HepG2 (cell line): ENCODE results near the gene OCLN. TPM values are rescaled to one million over a fixed set of nuclear protein-coding genes. Genes with fewer than 3 reads are reported as not detected.
"Not testable (repeated sequence)": the region's sequence is repeated elsewhere in the genome, so short reads cannot be mapped to it uniquely, and the experiment has no call there.

ENCODE experiments used
- ATAC-seq: fragments of 200-7000 bp; cut with Tn5 transposase; 3 replicates; pipeline ENCODE4 v1.9.1; 2020; ENCODE audit warnings: mild to moderate bottlenecking, moderate library complexity
- BruUV-seq: library from RNA; stranded (reverse); fragments of 400-500 nt; replicated peaks from 2 replicates; lab custom pipeline; 2021; lab: Mats Ljungman, UMichigan
- CTCF ChIA-PET: fragments of 300-600 bp; formaldehyde crosslinking; extraction: SDS; loops from one replicate; lab custom pipeline; 2021; ENCODE audit warnings: low total read pairs, inconsistent platforms, low intra/inter-chr PET ratio; lab: Yijun Ruan, JAX
- POLR2A ChIA-PET: fragments of 350-600 bp; sonication (Branson Sonifier 250); formaldehyde crosslinking; loops from one replicate; lab custom pipeline; 2020; ENCODE audit warnings: antibody characterized with exemption, inconsistent platforms; lab: Yijun Ruan, JAX
- DNase-seq: peaks from one replicate; pipeline ENCODE4 v3.0.0-alpha.2; 2015; ENCODE audit warnings: low spot score
- FAIRE-seq: peaks from 3 replicates; lab custom pipeline; 2011; peaks lifted over from hg19 to GRCh38; lab: Jason Lieb, UNC
- H2AFZ ChIP-seq: one replicate; pipeline ENCODE4 v1.6.1; 2011; ENCODE audit warnings: low read length, inconsistent platforms
- H3K27ac ChIP-seq: fragments of 300-600 bp; 3 replicates; pipeline ENCODE4 v1.8.0; 2011; ENCODE audit warnings: mixed run types, mild to moderate bottlenecking, mixed read lengths, low read length, inconsistent platforms; ENCODE audit not compliant: insufficient read depth; ENCODE audit errors: extremely low read length
- H3K27me3 ChIP-seq, 2 experiments: fragments of 200-600 bp in 1 of 2; 2 replicates in 1 of 2; 3 replicates in 1 of 2; pipeline versions ENCODE4 v1.6.0 to v1.8.0; 2011; ENCODE audit warnings: low read length in 2 of 2, mild to moderate bottlenecking in 2 of 2, moderate library complexity in 2 of 2, inconsistent platforms in 1 of 2; ENCODE audit not compliant: insufficient read depth in 2 of 2, control insufficient read depth in 1 of 2
- H3K36me3 ChIP-seq, 2 experiments: fragments of 200-600 bp in 1 of 2; replicated peaks in 1 of 2; 2 replicates in 1 of 2; 3 replicates in 1 of 2; pipeline versions ENCODE4 v1.5.1 to v1.8.0; 2011; ENCODE audit warnings: low read length in 2 of 2, inconsistent platforms in 1 of 2; ENCODE audit not compliant: insufficient read depth in 2 of 2, control insufficient read depth in 1 of 2
- H3K4me1 ChIP-seq: 2 replicates; pipeline ENCODE4 v1.5.1; 2012; ENCODE audit warnings: low read length, inconsistent platforms; ENCODE audit not compliant: insufficient read depth
- H3K4me2 ChIP-seq: 2 replicates; pipeline ENCODE4 v1.6.0; 2011; ENCODE audit warnings: low read depth, low read length, inconsistent platforms
- H3K4me3 ChIP-seq, 3 experiments: fragments of 200-600 bp in 1 of 3; sonication (generic), shearing (Covaris generic) in 1 of 3; replicated peaks in 1 of 3; 2 replicates each; pipeline ENCODE4 v1.5.1; 2011 to 2016; ENCODE audit warnings: low read length in 3 of 3, inconsistent platforms in 2 of 3, low read depth in 2 of 3, mild to moderate bottlenecking in 2 of 3, control low read depth in 1 of 3, mixed read lengths in 1 of 3; ENCODE audit not compliant: insufficient read depth in 1 of 3
- H3K79me2 ChIP-seq: one replicate; pipeline ENCODE4 v1.6.1; 2011; ENCODE audit warnings: low read length, inconsistent platforms; ENCODE audit not compliant: insufficient read depth
- H3K9ac ChIP-seq: 2 replicates; pipeline ENCODE4 v1.6.0; 2011; ENCODE audit warnings: mild to moderate bottlenecking, low read depth, low read length, inconsistent platforms; ENCODE audit not compliant: insufficient read depth
- H3K9me3 ChIP-seq: 2 replicates; pipeline ENCODE4 v1.5.1; 2012; ENCODE audit warnings: mild to moderate bottlenecking, low read length
- H4K20me1 ChIP-seq: 2 replicates; pipeline ENCODE4 v1.6.0; 2011; ENCODE audit warnings: inconsistent platforms, mild to moderate bottlenecking, low read length, moderate library complexity; ENCODE audit not compliant: insufficient read depth
- HHEX ChIP-seq: IDR thresholded peaks from 2 replicates; pipeline ENCODE4 v1.6.1; 2016; ENCODE audit warnings: control low read depth
- PHF5A ChIP-seq: IDR thresholded peaks from one replicate; pipeline ENCODE4 v1.6.1; 2018; ENCODE audit warnings: low read depth, missing genetic modification reagents; ENCODE audit not compliant: unreplicated experiment
- PREB ChIP-seq: sonication (generic); formaldehyde crosslinking; IDR thresholded peaks from 2 replicates; pipeline ENCODE4 v1.4.0; 2020; ENCODE audit warnings: missing genetic modification reagents
- RORA ChIP-seq: sonication (generic); formaldehyde crosslinking; IDR thresholded peaks from 2 replicates; pipeline ENCODE4 v1.5.0; 2020; ENCODE audit warnings: mild to moderate bottlenecking, missing genetic modification reagents, moderate library complexity
- SP5 ChIP-seq: IDR thresholded peaks from 2 replicates; pipeline ENCODE4 v1.6.1; 2016; ENCODE audit warnings: low read depth, borderline replicate concordance
- ZNF138 ChIP-seq: sonication (generic); formaldehyde crosslinking; IDR thresholded peaks from 2 replicates; pipeline ENCODE4 v1.5.0; 2020; ENCODE audit warnings: mild to moderate bottlenecking, low read depth, missing genetic modification reagents
- ZNF180 ChIP-seq: sonication (generic); formaldehyde crosslinking; IDR thresholded peaks from 2 replicates; pipeline ENCODE4 v1.4.0; 2020; ENCODE audit warnings: low read depth, missing genetic modification reagents, borderline replicate concordance
- ZNF256 ChIP-seq: sonication (generic); formaldehyde crosslinking; conservative IDR thresholded peaks from 2 replicates; pipeline ENCODE4 v1.4.0; 2020; ENCODE audit warnings: missing genetic modification reagents
- ZNF33A ChIP-seq: sonication (generic); formaldehyde crosslinking; IDR thresholded peaks from 2 replicates; pipeline ENCODE4 v1.5.1; 2020; ENCODE audit warnings: missing genetic modification reagents, mild to moderate bottlenecking, moderate library complexity, borderline replicate concordance
- ZNF564 ChIP-seq: sonication (generic); formaldehyde crosslinking; IDR thresholded peaks from 2 replicates; pipeline ENCODE4 v1.8.1; 2023; ENCODE audit warnings: mild to moderate bottlenecking, missing genetic modification reagents
- ZNF703 ChIP-seq: sonication (generic); formaldehyde crosslinking; IDR thresholded peaks from 2 replicates; pipeline ENCODE4 v1.5.1; 2020; ENCODE audit warnings: missing genetic modification reagents, mild to moderate bottlenecking, moderate library complexity, borderline replicate concordance
- ZNF777 ChIP-seq: sonication (generic); formaldehyde crosslinking; IDR thresholded peaks from 2 replicates; pipeline ENCODE4 v1.4.0; 2020; ENCODE audit warnings: missing genetic modification reagents
- ZNF788 ChIP-seq: sonication (generic); formaldehyde crosslinking; IDR thresholded peaks from 2 replicates; pipeline ENCODE4 v1.5.0; 2020; ENCODE audit warnings: mild to moderate bottlenecking, missing genetic modification reagents, borderline replicate concordance
- WGBS: methylation state at CpG from one replicate; pipeline ENCODE4 v1.1.6; 2017; ENCODE audit warnings: low lambda C conversion rate; 5-methylcytosine and 5-hydroxymethylcytosine counted together
- in situ Hi-C: cut with HindIII; loops from 2 replicates; pipeline ENCODE4 v1.10.0; 2017; ENCODE audit warnings: low pct_unique_long_range_greater_than_20kb; ENCODE audit not compliant: extremely low pct_ligation_motif_present
- intact Hi-C: fragments of 100-400 bp; cut with micrococcal nuclease; formaldehyde crosslinking; loops from one replicate; pipeline ENCODE4 v1.10.0; 2022; ENCODE audit not compliant: unreplicated experiment
- polyA plus RNA-seq, 8 experiments: library from polyadenylated mRNA; depleted of rRNA in 3 of 8; stranded (reverse) in 7 of 8; unstranded in 1 of 8; fragments of >200 nt; fragmentation: Illumina TruSeq in 4 of 8; extraction: Trizol in 4 of 8; gene quantifications; 2 replicates each; pipeline versions ENCODE4 v1.2.1 to v1.2.3, GENCODE V29; 2011 to 2016; ENCODE audit warnings: low read depth in 4 of 8, missing spikeins in 1 of 8, mixed read lengths in 1 of 8; ENCODE audit not compliant: insufficient read depth in 1 of 8
- total RNA-seq, 5 experiments: library from RNA; depleted of rRNA; stranded (reverse); fragments of >200 nt; fragmentation: Illumina TruSeq; extraction: Trizol; gene quantifications; 2 replicates each; pipeline ENCODE4 v1.2.3, GENCODE V29; 2016; ENCODE audit warnings: low read depth in 1 of 5

Gene OCLN
- total and polyA plus RNA-seq, 2 of the 13 experiments (the other 11 are each of a cell fraction or from before 2014, with no cell fraction given) = 24.1 to 34.8 TPM

- TF ChIP-seq ZNF256 (CRISPR knock-in tag) (no peak), ZNF777 (CRISPR knock-in tag) (no peak), ZNF788 (CRISPR knock-in tag) (no peak), SP5 (CRISPR knock-in tag) (no peak), RORA (CRISPR knock-in tag) (no peak), PHF5A (CRISPR knock-in tag) (no peak), ZNF180 (CRISPR knock-in tag) (no peak)
These were observed 20.2 kb downstream of the OCLN start (continued) for GRCh38 chr5:69512740-69513260.

GRCh38 chr5:69515570-69515969, 23.0 kb downstream of the OCLN start:
- ATAC-seq, H3K9me3 ChIP-seq, H3K79me2 ChIP-seq, H3K27me3 ChIP-seq, H2AFZ ChIP-seq, H3K9ac ChIP-seq, H4K20me1 ChIP-seq, intact Hi-C loops, DNase-seq, BruUV-seq, H3K27ac ChIP-seq, CTCF ChIA-PET, H3K36me3 ChIP-seq, H3K4me3 ChIP-seq, H3K4me2 ChIP-seq, FAIRE-seq, in situ Hi-C loops: not testable (repeated sequence)
- no CpG with 5 or more reads among the region's 30 CpGs for WGBS
- H3K4me1 ChIP-seq = peaks cover 45% of the 10 kb centered on the region
- POLR2A ChIA-PET = interaction anchor here (3.4 kb wide), 1 partner anchor 12 kb away, joined by 10 read pairs; no protein-coding TSS in a partner anchor

GRCh38 chr5:69516769-69517168, 24.2 kb downstream of the OCLN start:
- Histone ChIP-seq H4K20me1 (no peaks in the 10 kb centered on the region), H3K4me2 (no peak overlapping the region), H3K4me1 (peaks cover 45% of the 10 kb centered on the region), H3K27ac (no peak overlapping the region), H3K79me2 (peaks cover 6% of the 10 kb centered on the region), H3K27me3 (no peaks in the 10 kb centered on the region), H3K9ac (no peak overlapping the region), H3K36me3 (peaks cover 0 to 3% of the 10 kb centered on the region in 2 experiments; a peak in 3 of 5 replicates), H2AFZ (no peak overlapping the region), H3K4me3 (no peak overlapping the region), H3K9me3 (no peaks in the 10 kb centered on the region)
- ChIA-PET POLR2A (interaction anchor here (1.3 to 3.4 kb wide), 3 partner anchors 13 to 62 kb away, joined by 5 to 12 read pairs (median 10); partner anchors contain the start of gene OCLN), CTCF (no interaction called here)
- DNase-seq = no peak
- no peak for TF ChIP-seq ZNF33A (CRISPR knock-in tag)
- TF ChIP-seq ZNF564 (CRISPR knock-in tag) = no peak
- TF ChIP-seq PREB (CRISPR knock-in tag) = no peak
- TF ChIP-seq ZNF138 (CRISPR knock-in tag) = no peak
- TF ChIP-seq ZNF703 (CRISPR knock-in tag) = no peak
- no peak for TF ChIP-seq HHEX (CRISPR knock-in tag)
- FAIRE-seq = no peak
- WGBS = 100% methylated on average over 1 of the region's 1 CpG
- BruUV-seq = no TSS peak
- in situ Hi-C loops = no loop called here
- ATAC-seq = no peak
- intact Hi-C loops = no loop called here
